ENCODE data around the gene PIMREG.

- TF ChIP-seq TAF1 (IDR thresholded peaks at IDR 0.05; ENCODE audit: low read depth) (no peak), POLR2AphosphoS5 (IDR thresholded peaks at IDR 0.05) (no peak), CTCF (IDR thresholded peaks at IDR 0.05; ENCODE audit: poor library complexity, severe bottlenecking) (no peak), EZH2 (IDR thresholded peaks at IDR 0.05; ENCODE audit: borderline replicate concordance, insufficient read depth, low read length, poor library complexity, severe bottlenecking) (no peak), SMC3 (conservative IDR thresholded peaks at IDR 0.05; ENCODE audit: poor library complexity) (no peak), MXI1 (conservative IDR thresholded peaks at IDR 0.05; ENCODE audit: poor library complexity, severe bottlenecking) (no peak), EP300 (conservative IDR thresholded peaks at IDR 0.05; ENCODE audit: poor library complexity, severe bottlenecking) (no peak)
These were observed 37.8 kb downstream of the PIMREG start for GRCh38 chr17:6482105-6482455.

Measured in neural cell (in vitro differentiated cells).